Pancreas (tissue), 10 donors: ENCODE measurements around the gene ERVK3-1. TPM values are rescaled to one million over a fixed set of nuclear protein-coding genes. Genes with fewer than 3 reads are reported as not detected.

ENCODE experiments used
- ATAC-seq, 4 donors: fragments of 200-7000 bp; cut with Tn5 transposase; one replicate each; pipeline versions ENCODE4 v1.8.0 to v1.9.1; 2020; ENCODE audit warnings: mild to moderate bottlenecking in 4 of 4, moderate library complexity in 4 of 4
- DNase-seq, 6 donors: peaks; one replicate each; pipeline ENCODE4 v3.0.0-alpha.2; 2020
- FAIRE-seq: peaks from 2 replicates; lab custom pipeline; 2012; peaks lifted over from hg19 to GRCh38; lab: Jason Lieb, UNC
- H3K27ac ChIP-seq, 4 donors: fragments of 200-600 bp; sonication (generic); 1 replicate in 3 of 4; 2 replicates in 1 of 4; pipeline versions ENCODE4 v1.5.0 to v1.8.0; 2020
- H3K27me3 ChIP-seq, 4 donors: fragments of 200-600 bp; one replicate each; pipeline ENCODE4 v1.8.0; 2021
- H3K36me3 ChIP-seq, 3 donors: fragments of 200-600 bp; sonication (generic) in 1 of 3; one replicate each; pipeline versions ENCODE4 v1.5.0 to v1.8.0; 2020 to 2021
- H3K4me1 ChIP-seq, 3 donors: fragments of 200-600 bp; one replicate each; pipeline ENCODE4 v1.8.0; 2021
- H3K4me3 ChIP-seq, 4 donors: fragments of 200-600 bp; sonication (generic) in 2 of 4; one replicate each; pipeline versions ENCODE4 v1.5.0 to v1.8.0; 2020 to 2021
- H3K9me3 ChIP-seq, 4 donors: fragments of 200-600 bp; one replicate each; pipeline ENCODE4 v1.8.0; 2021
- CTCF ChIP-seq, 4 donors: fragments of 200-600 bp; sonication (generic) in 3 of 4; IDR thresholded peaks; one replicate each; pipeline versions ENCODE4 v1.5.0 to v1.8.0; 2021; ENCODE audit warnings: antibody characterized with exemption in 4 of 4
- WGBS, 2 donors: extraction: QIAGEN DNeasy Blood & Tissue Kit; methylation state at CpG; one replicate each; pipeline ENCODE4 v1.1.7; 2013; 5-methylcytosine and 5-hydroxymethylcytosine counted together
- intact Hi-C, 3 donors: fragments of 100-400 bp; cut with DNase I; formaldehyde crosslinking; loops; one replicate each; pipeline versions ENCODE4 v1.11.1 to v1.14.2; 2022
- polyA plus RNA-seq, 2 donors: library from polyadenylated mRNA; stranded (reverse); fragments of 200-250 nt; gene quantifications; one replicate each; pipeline ENCODE4 v1.2.3, GENCODE V29; 2013
- total RNA-seq, 6 donors: library from RNA; stranded (reverse); fragmentation: NEBNext Ultra II Directional in 4 of 6; extraction: Animal tissue kit (Norgen Biotek cat#: 25700) in 4 of 6; gene quantifications; one replicate each; pipeline versions ENCODE4 v1.2.1 to v1.2.4, GENCODE V29; 2021 to 2023
- donor health status: healthy with polysubstance abuse.
- donor health status: DM: no; HTN: no; CAD: no; lungs with moderate emphysema.
- donor health status: DM: no; HTN: no; CAD: no.
- donor health status: control.
- donor health status: control.
- donor health status: Bipolar disorder and iron deficiency.
- donor health status: DM: yes; HTN: yes; CAD: no.
- donor health status: DM: no; HTN: no; CAD: no.
- donor health status: DM: no; HTN: no; CAD: no.
- donor health status: DM: yes; HTN: yes; CAD: no.

Gene ERVK3-1
- total and polyA plus RNA-seq, 8 donors, result 8.6 to 41.6 (median 15.6) TPM

GRCh38 chr19:58336820-58337219, 31.6 kb downstream of the ERVK3-1 start:
- intact Hi-C loops, result no loop called here
- H3K9me3 ChIP-seq, result no peaks in the 10 kb centered on the region
- FAIRE-seq (no peak), DNase-seq (no peak), ATAC-seq (no peak)
- no peak overlapping the region for H3K27ac ChIP-seq
- 95 to 98% methylated on average over 4 of the region's 4 CpGs for WGBS, 2 donors
- peaks cover 0 to 7% (median 0%) of the 10 kb centered on the region in 3 donors for H3K36me3 ChIP-seq
- H3K4me3 ChIP-seq, result no peak overlapping the region
- H3K27me3 ChIP-seq, result no peaks in the 10 kb centered on the region
- no peak for TF ChIP-seq CTCF (IDR thresholded peaks at IDR 0.05)
- no peaks in the 10 kb centered on the region for H3K4me1 ChIP-seq

DNA sequence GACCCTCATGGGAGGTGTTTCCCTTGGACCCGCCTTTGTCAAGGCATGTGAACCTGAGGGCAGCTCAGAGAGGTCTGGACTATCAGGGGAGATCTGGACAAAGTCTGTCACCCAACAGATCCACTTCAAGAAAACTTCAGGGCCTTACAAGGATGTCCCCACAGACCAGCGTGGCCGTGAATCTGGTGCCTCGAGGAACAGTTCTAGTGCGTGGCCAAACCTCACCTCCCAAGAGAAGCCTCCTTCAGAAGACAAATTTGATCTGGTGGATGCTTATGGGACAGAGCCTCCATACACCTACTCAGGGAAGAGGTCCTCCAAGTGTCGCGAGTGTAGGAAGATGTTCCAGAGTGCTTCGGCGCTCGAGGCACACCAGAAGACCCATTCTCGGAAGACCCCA, 33.2 kb downstream of the ERVK3-1 start:
- 98% methylated on average over 11 of the region's 11 CpGs for WGBS, 2 donors
- Histone ChIP-seq H3K9me3 (no peaks in the 10 kb centered on the region), H3K27me3 (no peaks in the 10 kb centered on the region), H3K4me3 (no peak overlapping the region), H3K36me3 (peaks cover 0 to 7% (median 0%) of the 10 kb centered on the region in 3 donors), H3K27ac (no peak overlapping the region), H3K4me1 (no peaks in the 10 kb centered on the region)
- ATAC-seq (no peak), FAIRE-seq (no peak), DNase-seq (no peak)
- intact Hi-C loops, result no loop called here
- no peak for TF ChIP-seq CTCF (IDR thresholded peaks at IDR 0.05)

DNA sequence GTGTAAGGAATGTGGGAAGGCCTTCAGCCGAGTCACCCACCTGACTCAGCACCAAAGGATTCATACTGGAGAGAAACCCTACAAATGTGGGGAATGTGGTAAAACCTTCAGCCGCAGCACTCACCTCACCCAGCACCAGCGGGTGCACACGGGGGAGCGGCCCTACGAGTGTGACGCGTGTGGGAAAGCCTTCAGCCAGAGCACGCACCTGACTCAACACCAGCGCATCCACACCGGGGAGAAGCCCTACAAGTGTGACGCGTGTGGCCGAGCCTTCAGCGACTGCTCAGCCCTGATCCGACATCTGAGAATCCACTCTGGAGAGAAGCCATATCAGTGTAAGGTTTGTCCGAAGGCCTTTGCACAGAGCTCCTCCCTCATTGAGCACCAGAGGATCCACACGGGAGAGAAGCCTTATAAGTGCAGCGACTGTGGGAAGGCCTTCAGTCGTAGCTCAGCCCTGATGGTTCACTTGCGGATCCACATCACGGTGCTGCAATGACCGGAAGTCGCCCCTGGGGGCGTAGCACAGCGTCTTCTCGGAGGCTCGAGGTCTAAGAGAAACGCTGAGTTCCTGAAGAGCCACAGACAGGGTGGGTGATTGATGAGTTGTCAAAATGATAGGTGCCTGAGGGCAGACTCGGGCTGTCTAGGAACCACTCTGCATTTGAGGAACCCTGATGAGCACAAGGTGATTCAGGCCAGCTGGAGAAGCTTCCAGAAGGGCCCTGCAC, 33.8 kb downstream of the ERVK3-1 start:
- peaks cover 0 to 7% (median 0%) of the 10 kb centered on the region in 3 donors for H3K36me3 ChIP-seq
- no peak overlapping the region for H3K27ac ChIP-seq
- 82 to 84% methylated on average over 30 of the region's 30 CpGs for WGBS, 2 donors
- no peak overlapping the region for H3K4me3 ChIP-seq
- ATAC-seq, result no peak
- no peak for TF ChIP-seq CTCF (IDR thresholded peaks at IDR 0.05)
- FAIRE-seq, result no peak
- DNase-seq, result no peak
- intact Hi-C loops, result no loop called here
- no peaks in the 10 kb centered on the region for H3K4me1 ChIP-seq
- H3K9me3 ChIP-seq, result no peaks in the 10 kb centered on the region
- H3K27me3 ChIP-seq, result no peaks in the 10 kb centered on the region

DNA sequence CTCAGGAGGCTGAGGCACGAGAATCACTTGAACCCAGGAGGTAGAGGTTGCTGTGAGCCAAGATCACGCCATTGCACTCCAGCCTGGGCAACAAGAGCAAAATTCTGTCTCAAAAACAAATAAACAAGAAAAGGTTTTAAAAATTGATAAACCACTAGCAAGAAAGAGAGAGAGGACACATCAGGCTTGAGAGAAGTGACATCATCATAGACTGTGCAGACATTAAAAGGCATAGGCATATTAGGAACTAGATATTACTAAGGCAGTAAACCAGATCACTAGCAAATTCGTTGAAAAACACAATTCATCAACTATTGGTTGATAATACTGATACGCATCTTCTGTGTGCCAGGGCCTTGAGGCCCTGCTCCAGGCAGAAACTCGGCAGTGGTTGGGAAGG, 40.4 kb downstream of the ERVK3-1 start:
- no peaks in the 10 kb centered on the region for H3K36me3 ChIP-seq
- no peak for FAIRE-seq
- 54 to 57% methylated on average over 5 of the region's 5 CpGs for WGBS, 2 donors
- H3K4me1 ChIP-seq, result no peaks in the 10 kb centered on the region
- H3K27ac ChIP-seq, result no peak overlapping the region
- no peak overlapping the region for H3K4me3 ChIP-seq
- no peak for DNase-seq
- TF ChIP-seq CTCF (IDR thresholded peaks at IDR 0.05), result no peak
- H3K9me3 ChIP-seq, result no peaks in the 10 kb centered on the region
- intact Hi-C loops, result no loop called here
- ATAC-seq, result no peak
- H3K27me3 ChIP-seq, result peaks cover 0 to 7% (median 0%) of the 10 kb centered on the region in 4 donors
